G401 (cell line): ENCODE measurements around the gene SH3BGRL3. TPM values are rescaled to one million over a fixed set of nuclear protein-coding genes. Genes with fewer than 3 reads are reported as not detected.

ENCODE experiments used
- total RNA-seq: library from RNA; depleted of rRNA; stranded (reverse); fragments of >200 nt; shearing (Covaris generic); gene quantifications from 2 replicates; pipeline ENCODE4 v1.2.3, GENCODE V29; 2014; rRNA removed

Gene SH3BGRL3
- total RNA-seq, 1 experiment from 2014 or later: 5.0 TPM

Other genes with a start within 250 kb of the SH3BGRL3 start
- gene SLC30A2, start 234.0 kb upstream of the SH3BGRL3 start, total RNA-seq: 0.88 TPM in 1 of 2 replicates, not detected in the other
- not detected in 2 replicates for gene TRIM63, start 212.5 kb upstream of the SH3BGRL3 start, total RNA-seq
- gene PDIK1L, start 168.3 kb upstream of the SH3BGRL3 start, total RNA-seq: 5.4 and 7.1 TPM in 2 replicates
- 3.5 and 5.1 TPM in 2 replicates for gene FAM110D, start 121.0 kb upstream of the SH3BGRL3 start, total RNA-seq
- not detected in 2 replicates for gene C1orf232, start 111.1 kb upstream of the SH3BGRL3 start, total RNA-seq
- gene ZNF593, start 110.2 kb upstream of the SH3BGRL3 start, total RNA-seq: 46.4 and 97.1 TPM in 2 replicates
- not detected in 2 replicates for gene ZNF593OS, start 108.3 kb upstream of the SH3BGRL3 start, total RNA-seq
- gene CNKSR1, start 102.6 kb upstream of the SH3BGRL3 start, total RNA-seq: not detected in 2 replicates
- not detected in 2 replicates for gene CATSPER4, start 89.5 kb upstream of the SH3BGRL3 start, total RNA-seq
- gene CEP85, start 45.9 kb upstream of the SH3BGRL3 start, total RNA-seq: 16.7 and 19.1 TPM in 2 replicates
- gene UBXN11, start 26.6 kb downstream of the SH3BGRL3 start, total RNA-seq: 21.0 and 27.3 TPM in 2 replicates
- 0.55 and 2.3 TPM in 2 replicates for gene CD52, start 37.9 kb downstream of the SH3BGRL3 start, total RNA-seq
- gene CRYBG2, start 74.0 kb downstream of the SH3BGRL3 start, total RNA-seq: 5.5 and 18.6 TPM in 2 replicates
- gene ZNF683, start 92.7 kb downstream of the SH3BGRL3 start, total RNA-seq: not detected in 2 replicates
- 77.8 and 94.7 TPM in 2 replicates for gene LIN28A, start 130.7 kb downstream of the SH3BGRL3 start, total RNA-seq
- gene DHDDS, start 152.2 kb downstream of the SH3BGRL3 start, total RNA-seq: 44.1 and 50.3 TPM in 2 replicates
- 366 and 543 TPM in 2 replicates for gene HMGN2, start 192.4 kb downstream of the SH3BGRL3 start, total RNA-seq
- 254 and 296 TPM in 2 replicates for gene RPS6KA1, start 249.7 kb downstream of the SH3BGRL3 start, total RNA-seq